PC-9 (cell line): Measurements from ENCODE around the gene ENO1. TPM values are rescaled to one million over a fixed set of nuclear protein-coding genes. Genes with fewer than 3 reads are reported as not detected.
A peak's percentile ranks its signal among the peaks of the same experiment; 100 is the strongest.

ENCODE experiments used
- BruUV-seq: library from RNA; stranded (reverse); fragments of 400-500 nt; replicated peaks from 2 replicates; lab custom pipeline; 2021; lab: Mats Ljungman, UMichigan
- CTCF ChIA-PET: fragments of 300-600 bp; sonication (Branson Sonifier 250); formaldehyde crosslinking; loops from one replicate; lab custom pipeline; 2022; ENCODE audit warnings: antibody characterized with exemption; lab: Charles Lee
- POLR2A ChIA-PET: fragments of 300-600 bp; sonication (Branson Sonifier 250); formaldehyde crosslinking; loops from one replicate; lab custom pipeline; 2022; ENCODE audit warnings: antibody characterized with exemption; ENCODE audit not compliant: unreplicated experiment; lab: Charles Lee
- DNase-seq, 2 experiments: peaks; one replicate each; pipeline versions ENCODE4 v3.0.0 to v3.0.0-alpha.2; 2015 to 2022; ENCODE audit warnings: mixed read lengths in 1 of 2
- H2AFZ ChIP-seq: fragments of 200-600 bp; sonication (generic); 2 replicates; pipeline ENCODE4 v1.8.1; 2017; ENCODE audit warnings: antibody characterized with exemption
- H3F3A ChIP-seq: fragments of 200-600 bp; sonication (generic); 2 replicates; pipeline ENCODE4 v1.8.1; 2017; ENCODE audit warnings: antibody characterized with exemption, mild to moderate bottlenecking, low read depth; ENCODE audit not compliant: insufficient read depth
- H3K27ac ChIP-seq: fragments of 200-600 bp; sonication (generic); 2 replicates; pipeline ENCODE4 v1.6.1; 2016; ENCODE audit warnings: mixed run types
- H3K27me3 ChIP-seq: fragments of 200-600 bp; sonication (generic); 2 replicates; pipeline ENCODE4 v1.6.1; 2016; ENCODE audit warnings: low read depth, mixed run types; ENCODE audit not compliant: insufficient read depth
- H3K36me3 ChIP-seq: fragments of 200-600 bp; sonication (generic); 2 replicates; pipeline ENCODE4 v1.6.1; 2016; ENCODE audit warnings: low read depth, mixed run types
- H3K4me1 ChIP-seq: fragments of 200-600 bp; sonication (generic); replicated peaks from 2 replicates; pipeline ENCODE4 v1.6.1; 2016; ENCODE audit warnings: mixed run types; ENCODE audit not compliant: insufficient read depth
- H3K4me2 ChIP-seq: fragments of 200-600 bp; sonication (generic); 2 replicates; pipeline ENCODE4 v1.6.1; 2017; ENCODE audit warnings: mixed run types
- H3K4me3 ChIP-seq: fragments of 200-600 bp; sonication (generic); 2 replicates; pipeline ENCODE4 v1.6.1; 2016; ENCODE audit warnings: mixed run types
- H3K79me2 ChIP-seq: fragments of 200-600 bp; sonication (generic); 2 replicates; pipeline ENCODE4 v1.6.1; 2017; ENCODE audit warnings: low read depth, mixed run types
- H3K9me2 ChIP-seq: fragments of 200-600 bp; sonication (generic); 2 replicates; pipeline ENCODE4 v1.8.1; 2017; ENCODE audit warnings: mild to moderate bottlenecking; ENCODE audit not compliant: insufficient read depth
- H3K9me3 ChIP-seq: fragments of 200-600 bp; sonication (generic); 2 replicates; pipeline ENCODE4 v1.8.1; 2016; ENCODE audit warnings: low read depth; ENCODE audit not compliant: insufficient read depth
- H4K20me1 ChIP-seq: fragments of 200-600 bp; sonication (generic); 2 replicates; pipeline ENCODE4 v1.8.1; 2017; ENCODE audit not compliant: insufficient read depth
- CTCF ChIP-seq: fragments of 200-600 bp; sonication (generic); conservative IDR thresholded peaks from 2 replicates; pipeline ENCODE4 v1.6.1; 2017; ENCODE audit warnings: mixed run types, antibody characterized with exemption, mild to moderate bottlenecking, moderate library complexity
- EZH2 ChIP-seq: fragments of 200-600 bp; sonication (generic); IDR thresholded peaks from 2 replicates; pipeline ENCODE4 v1.8.0; 2017; ENCODE audit warnings: antibody characterized with exemption, low read depth
- intact Hi-C: fragments of 100-400 bp; cut with micrococcal nuclease; formaldehyde crosslinking; loops from one replicate; pipeline ENCODE4 v1.10.0; 2022; ENCODE audit not compliant: unreplicated experiment
- total RNA-seq: library from RNA; stranded (reverse); gene quantifications from 2 replicates; pipeline ENCODE4 v1.2.3, GENCODE V29; 2021

Gene ENO1
- total RNA-seq, 1 experiment from 2014 or later: 1,902 TPM

- H3K27ac ChIP-seq: peak overlapping the region; percentile 66; the same call in 1 of the 2 replicates
- H3K36me3 ChIP-seq: peaks cover 76% of the 10 kb centered on the region
- H3K4me3 ChIP-seq: no peak overlapping the region
- no peaks in the 10 kb centered on the region for H3K9me3 ChIP-seq
- intact Hi-C loops: loop anchor here (2.0 to 5.0 kb wide), 2 partner anchors 13 to 115 kb away; no protein-coding TSS in a partner anchor
- H3F3A ChIP-seq: peaks cover 97% of the 10 kb centered on the region
- no peak overlapping the region for H2AFZ ChIP-seq
- no peaks in the 10 kb centered on the region for H3K9me2 ChIP-seq
- H3K4me2 ChIP-seq: peak overlapping the region; percentile 85
- H3K4me1 ChIP-seq: peaks cover 46% of the 10 kb centered on the region
- ChIA-PET POLR2A (interaction anchor here (0.7 kb wide), 1 partner anchor 895 kb away, joined by 4 read pairs; no protein-coding TSS in a partner anchor), CTCF (no interaction called here)
- BruUV-seq: no TSS peak
- no peak for DNase-seq
- H3K79me2 ChIP-seq: peaks cover 84% of the 10 kb centered on the region
- no peaks in the 10 kb centered on the region for H3K27me3 ChIP-seq
- H4K20me1 ChIP-seq: peaks cover 93% of the 10 kb centered on the region
- TF ChIP-seq EZH2 (no peak), CTCF (no peak)
Observed at GRCh38 chr1:8871965-8872399, 6.5 kb downstream of the ENO1 start.

- intact Hi-C loops: loop anchor here (5.0 kb wide), 1 partner anchor 116 kb away; no protein-coding TSS in a partner anchor
- H3K79me2 ChIP-seq: peaks cover 80% of the 10 kb centered on the region
- no peak overlapping the region for H2AFZ ChIP-seq
- H3K9me3 ChIP-seq: no peaks in the 10 kb centered on the region
- H3F3A ChIP-seq: peaks cover 97% of the 10 kb centered on the region
- peak overlapping the region; percentile 85; the same call in 1 of the 2 replicates for H3K4me2 ChIP-seq
- H3K27ac ChIP-seq: peak overlapping the region; percentile 43; the same call in 1 of the 2 replicates
- no peak overlapping the region for H3K4me3 ChIP-seq
- peaks cover 92% of the 10 kb centered on the region for H4K20me1 ChIP-seq
- ChIA-PET CTCF (no interaction called here), POLR2A (interaction anchor here (0.7 kb wide), 1 partner anchor 895 kb away, joined by 4 read pairs; no protein-coding TSS in a partner anchor)
- no peaks in the 10 kb centered on the region for H3K27me3 ChIP-seq
- no peak for DNase-seq
- peaks cover 46% of the 10 kb centered on the region for H3K4me1 ChIP-seq
- no peaks in the 10 kb centered on the region for H3K9me2 ChIP-seq
- peaks cover 77% of the 10 kb centered on the region for H3K36me3 ChIP-seq
- no peak; the same call in 1 of the 2 replicates for TF ChIP-seq CTCF
- TF ChIP-seq EZH2: no peak
- BruUV-seq: no TSS peak
Observed at GRCh38 chr1:8871539-8871935, 6.9 kb downstream of the ENO1 start.

GRCh38 chr1:8870616-8871538, 7.6 kb downstream of the ENO1 start:
- ChIA-PET POLR2A (interaction anchor here (0.7 kb wide), 1 partner anchor 13 kb away, joined by 4 read pairs; no protein-coding TSS in a partner anchor), CTCF (no interaction called here)
- no peak for TF ChIP-seq EZH2
- TF ChIP-seq CTCF: no peak
- Histone ChIP-seq H3K4me3 (no peak overlapping the region), H3K27ac (peak overlapping the region; percentile 43; the same call in 1 of the 2 replicates), H3K79me2 (peaks cover 73% of the 10 kb centered on the region), H3K4me1 (peaks cover 41% of the 10 kb centered on the region), H3K36me3 (peaks cover 75% of the 10 kb centered on the region), H3F3A (peaks cover 95% of the 10 kb centered on the region), H4K20me1 (peaks cover 90% of the 10 kb centered on the region), H3K9me3 (no peaks in the 10 kb centered on the region), H3K4me2 (0 out of 2 replicates have a peak overlapping the region, but pooled peaks have one; percentile 5), H2AFZ (no peak overlapping the region), H3K27me3 (no peaks in the 10 kb centered on the region), H3K9me2 (no peaks in the 10 kb centered on the region)
- intact Hi-C loops: loop anchor here (5.0 kb wide), 1 partner anchor 116 kb away; no protein-coding TSS in a partner anchor
- peak in 1 of 2 experiments; percentile 51 for DNase-seq
- BruUV-seq: no TSS peak
